ENCODE data around the gene ACOT4. TPM values are rescaled to one million over a fixed set of nuclear protein-coding genes. Genes with fewer than 3 reads are reported as not detected.
"Not testable (repeated sequence)": the region's sequence is repeated elsewhere in the genome, so short reads cannot be mapped to it uniquely, and the experiment has no call there.

Gene ACOT4
- total RNA-seq, 2 experiments from 2014 or later, result 4.0 to 4.5 TPM

DNA sequence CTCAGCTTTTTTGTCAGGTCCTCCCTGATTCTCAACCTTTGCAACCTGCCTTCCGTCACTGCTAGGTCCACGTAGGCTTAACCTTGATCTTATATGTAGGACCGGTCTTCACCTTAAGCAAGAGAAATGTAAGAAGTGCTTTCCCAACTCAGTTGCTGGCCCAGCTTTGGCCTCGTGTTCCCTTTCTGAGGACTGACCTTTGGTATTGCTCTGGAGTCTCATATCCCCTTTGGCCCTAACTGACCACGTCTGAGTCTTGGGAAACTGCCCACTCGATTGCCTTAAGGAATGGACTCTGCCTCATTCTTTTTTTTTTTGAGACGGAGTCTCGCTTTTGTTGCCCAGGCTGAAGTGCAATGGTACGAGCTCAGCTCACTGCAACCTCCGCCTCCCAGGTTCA lies 28.6 kb downstream of the ACOT4 start:
- ChIA-PET POLR2A (no interaction called here), CTCF (no interaction called here)

DNA sequence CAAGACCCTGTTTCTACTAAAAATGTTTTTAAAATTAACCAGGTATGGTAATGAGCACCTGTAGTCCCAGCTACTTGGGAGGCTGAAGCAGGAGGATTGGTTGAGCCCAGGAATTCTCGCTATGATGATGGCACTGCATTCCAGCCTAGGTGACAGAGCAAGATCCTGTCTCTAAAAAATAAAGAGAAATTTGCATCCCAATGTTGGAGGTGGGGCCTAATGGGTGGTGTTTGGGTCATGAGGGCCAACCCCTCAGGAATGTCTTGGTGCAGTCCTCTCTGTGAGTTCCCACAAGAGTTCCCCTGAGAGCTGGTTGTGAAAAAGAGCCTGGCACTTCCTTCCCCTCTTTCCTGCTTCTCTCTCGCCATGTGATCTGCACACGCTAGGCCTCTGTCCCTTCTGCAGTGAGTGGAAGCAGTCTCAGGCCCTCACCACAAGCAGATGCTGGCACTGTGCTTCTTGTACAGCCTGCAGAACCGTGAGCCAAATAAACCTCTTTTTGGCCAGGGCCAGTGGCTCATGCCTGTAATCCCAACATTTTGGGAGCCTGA lies 31.9 kb downstream of the ACOT4 start:
- ChIA-PET POLR2A (no interaction called here), CTCF (no interaction called here)

DNA sequence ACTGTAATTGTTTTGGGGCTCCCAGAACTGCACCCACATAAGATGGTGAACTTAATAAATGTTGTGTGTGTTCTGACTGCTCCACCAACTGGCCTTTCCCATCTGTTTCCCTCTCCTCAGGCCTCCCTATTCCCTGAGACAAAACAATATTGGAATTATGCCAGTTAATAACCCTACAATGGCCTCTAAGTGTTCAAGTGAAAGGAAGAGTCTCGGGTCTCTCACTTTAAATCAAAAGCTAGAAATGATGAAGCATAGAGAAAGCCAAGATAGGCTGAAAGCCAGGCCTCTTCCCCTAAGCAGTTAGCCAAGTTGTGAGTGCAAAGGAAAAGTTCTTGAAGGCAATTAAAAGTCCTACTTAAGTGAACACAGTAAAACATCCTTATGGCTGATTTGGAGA lies 34.0 kb downstream of the ACOT4 start:
- CTCF ChIA-PET, result interaction anchor here (1.4 kb wide), 1 partner anchor 13 kb away, joined by 3 read pairs; no protein-coding TSS in a partner anchor

DNA sequence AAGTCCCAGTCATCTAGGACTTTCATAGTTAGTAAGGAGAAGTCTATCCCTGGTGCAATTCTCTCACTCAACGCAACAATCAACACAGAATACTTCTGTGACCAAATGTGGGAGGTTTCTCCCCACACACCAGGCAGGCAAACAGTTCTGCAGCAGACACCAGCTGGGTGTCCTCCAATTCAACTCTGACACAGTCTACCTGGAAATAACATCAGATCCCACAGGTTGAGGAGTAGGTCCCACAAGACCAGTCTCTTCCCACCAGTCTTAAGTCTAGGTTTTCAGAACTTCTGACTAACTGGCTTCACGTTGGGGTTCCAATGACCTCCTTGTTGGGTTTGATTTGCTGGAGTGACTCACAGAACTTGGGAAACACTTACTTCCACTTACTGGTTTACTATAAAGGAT lies 35.5 kb downstream of the ACOT4 start:
- ChIA-PET CTCF (interaction anchor here (1.4 kb wide), 1 partner anchor 14 kb away, joined by 3 read pairs; no protein-coding TSS in a partner anchor), POLR2A (interaction anchor here (0.7 kb wide), 1 partner anchor 137 kb away, joined by 3 read pairs; no protein-coding TSS in a partner anchor)

More for the DNA sequence above, 34.0 kb downstream of the ACOT4 start:
- POLR2A ChIA-PET, result no interaction called here

DNA sequence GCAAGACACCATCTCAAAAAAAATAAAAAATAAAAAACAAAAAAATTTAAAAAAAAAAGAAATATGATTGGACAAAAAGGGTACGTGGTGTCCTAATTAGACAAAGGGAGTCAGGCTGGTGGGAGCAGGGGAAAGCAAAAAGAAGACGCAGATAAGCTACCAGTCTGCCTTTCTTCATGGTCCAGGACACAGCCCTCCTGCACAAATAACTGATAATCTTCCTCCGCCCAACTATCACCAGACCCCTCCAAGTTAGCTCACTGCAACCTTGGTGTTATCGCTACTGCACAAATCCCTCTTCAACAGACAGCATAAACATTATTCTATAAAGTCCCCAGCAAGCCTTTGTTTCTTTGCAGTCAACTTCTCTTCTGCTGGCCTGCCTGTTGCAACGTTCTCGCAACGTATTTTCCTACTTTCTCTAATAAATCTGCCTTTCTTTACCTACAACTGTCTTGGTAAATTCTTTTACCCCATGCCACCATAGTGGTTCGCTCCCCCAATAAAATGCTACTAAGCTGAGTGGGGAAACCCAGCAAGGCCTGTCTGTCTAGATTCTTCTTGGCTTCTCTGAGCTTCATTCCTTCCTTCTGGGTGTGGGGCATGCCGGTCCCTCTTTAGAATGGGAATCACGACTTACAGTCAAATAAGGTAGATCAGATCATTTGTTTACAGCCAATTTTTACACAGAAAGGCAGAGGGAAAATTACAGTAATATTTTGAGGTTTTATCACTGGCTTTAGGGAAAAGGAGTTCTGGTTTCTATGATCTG lies 38.5 kb downstream of the ACOT4 start:
- POLR2A ChIA-PET, result no interaction called here
- CTCF ChIA-PET, result no interaction called here

DNA sequence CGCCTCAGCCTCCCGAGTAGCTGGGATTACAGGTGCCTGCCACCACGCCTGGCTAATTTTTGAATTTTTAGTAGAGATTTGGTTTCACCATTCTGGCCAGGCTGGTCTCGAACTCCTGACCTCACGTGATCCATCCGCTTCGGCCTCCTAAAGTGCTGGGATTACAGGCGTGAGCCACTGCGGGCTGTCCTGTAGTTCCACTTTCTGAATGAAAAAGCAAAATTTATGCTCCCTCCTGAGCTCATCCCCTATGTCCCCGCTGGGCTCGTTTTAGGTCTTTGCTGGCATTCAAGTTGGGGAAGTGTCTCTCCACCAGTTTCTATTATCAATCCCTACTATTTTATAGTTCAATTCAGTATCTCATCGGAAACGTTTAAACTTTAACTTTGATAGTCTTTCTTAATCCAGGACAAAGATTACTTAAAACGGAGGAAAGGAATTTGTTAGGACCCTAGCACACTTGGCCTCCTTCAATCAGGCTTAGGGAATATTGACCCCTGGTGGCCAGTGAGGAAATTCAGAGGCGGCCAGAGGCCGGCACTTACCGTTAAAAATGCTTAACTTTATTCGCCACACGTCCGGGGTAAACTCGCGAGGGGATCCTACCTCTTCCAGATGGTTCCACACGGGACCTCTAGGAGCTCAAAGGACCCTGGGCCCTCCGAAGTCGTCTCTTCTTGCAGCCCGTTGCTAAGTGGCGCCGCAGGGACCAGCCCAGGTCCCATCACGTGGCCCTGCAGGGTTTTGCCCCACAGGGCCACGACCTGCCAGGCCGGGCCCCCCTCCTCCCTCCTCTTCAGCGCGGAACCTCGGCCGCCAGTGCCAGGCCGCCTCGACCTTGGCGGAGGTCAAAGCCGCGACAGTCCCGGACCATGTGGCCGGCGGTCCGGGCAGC lies 41.7 kb downstream of the ACOT4 start:
- ChIA-PET POLR2A (no interaction called here), CTCF (interaction anchor here (0.6 to 2.9 kb wide), 12 partner anchors 10 to 493 kb away, joined by 3 to 11 read pairs (median 4); partner anchors contain the start of genes ACOT1 and RIOX1)

DNA sequence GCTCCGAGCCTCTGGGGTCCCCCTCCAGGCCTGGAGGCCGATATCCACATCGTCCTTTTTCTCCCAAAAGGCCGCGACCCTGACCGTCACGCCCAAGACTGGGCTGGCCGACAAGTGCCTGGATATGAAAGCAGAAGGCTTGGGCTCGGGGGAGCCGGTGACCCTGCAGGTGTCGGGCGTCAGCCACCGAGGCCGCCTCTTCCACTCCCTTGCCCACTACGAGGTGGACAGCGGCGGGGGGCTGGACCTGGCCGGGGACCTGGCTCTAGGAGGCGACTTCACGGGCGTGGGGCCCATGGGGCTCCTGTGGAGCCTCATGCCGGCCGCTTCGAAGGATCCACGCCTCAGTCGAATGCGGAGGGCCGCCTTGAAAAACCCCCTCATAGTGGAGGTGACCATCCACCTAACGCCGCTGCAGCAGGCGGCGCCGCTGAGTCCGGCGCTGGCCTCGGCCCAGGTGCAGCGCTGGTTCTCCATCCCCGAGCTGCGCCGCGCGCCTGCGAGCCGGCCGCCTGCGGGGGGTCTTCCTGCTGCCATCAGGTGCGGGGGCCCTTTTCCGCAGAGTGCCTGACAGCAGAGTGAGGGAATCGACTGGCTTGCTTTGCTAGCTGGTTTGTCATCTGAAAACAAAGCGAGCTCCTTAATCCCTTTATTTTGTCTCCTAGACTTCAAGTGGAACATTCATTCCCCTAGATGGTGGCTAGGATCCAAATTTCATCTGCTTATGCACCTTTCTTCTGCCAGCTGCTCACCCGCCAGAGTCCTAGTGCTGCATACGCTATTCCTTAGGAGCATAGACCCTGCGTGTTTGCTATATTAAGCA lies 42.5 kb downstream of the ACOT4 start:
- POLR2A ChIA-PET, result interaction anchor here (0.5 kb wide), 1 partner anchor 257 kb away, joined by 3 read pairs; no protein-coding TSS in a partner anchor
- CTCF ChIA-PET, result interaction anchor here (1.2 to 2.9 kb wide), 7 partner anchors 9 to 143 kb away, joined by 3 to 11 read pairs (median 6); partner anchors contain the start of gene RIOX1

DNA sequence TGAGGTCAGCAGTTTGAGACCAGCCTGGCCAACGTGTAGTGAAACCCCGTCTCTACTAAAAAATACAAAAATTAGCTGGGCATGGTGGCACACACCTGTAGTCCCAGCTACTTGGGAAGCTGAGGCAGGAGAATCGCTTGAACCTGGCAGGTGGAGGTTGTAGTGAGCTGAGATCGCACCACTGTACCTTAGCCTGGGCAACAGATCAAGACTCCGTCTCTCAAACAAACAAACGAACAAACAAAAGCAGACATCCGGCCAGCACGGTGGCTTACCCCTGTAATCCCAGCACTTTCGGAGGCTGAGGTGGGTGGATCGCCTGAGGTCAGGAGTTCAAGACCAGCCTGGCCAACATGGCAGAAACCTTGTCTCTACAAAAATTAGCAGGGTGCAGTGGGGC lies 44.7 kb downstream of the ACOT4 start:
- CTCF ChIA-PET, POLR2A ChIA-PET: not testable (repeated sequence)

DNA sequence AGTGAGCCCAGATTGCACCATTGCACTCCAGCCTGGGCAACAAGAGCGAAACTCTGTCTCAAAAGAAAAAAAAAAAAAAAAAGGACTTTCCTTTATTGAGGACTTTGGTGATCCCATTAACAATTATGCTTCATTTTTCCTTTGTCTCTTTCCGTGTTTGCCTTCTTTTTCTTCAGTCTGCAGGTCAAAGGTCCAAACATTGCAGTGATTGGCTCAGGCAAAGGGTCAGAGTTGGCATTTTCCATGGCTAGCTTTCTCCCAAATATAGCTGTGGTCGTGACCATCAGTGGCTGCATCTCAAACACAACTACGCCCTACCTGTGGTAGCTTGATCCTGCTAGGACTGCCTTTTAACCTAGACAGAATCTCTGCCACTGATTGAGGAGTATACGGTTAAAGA lies 46.2 kb downstream of the ACOT4 start:
- ChIA-PET POLR2A (no interaction called here), CTCF (interaction anchor here (0.7 kb wide), 2 partner anchors 129 to 183 kb away, joined by 3 to 4 read pairs; no protein-coding TSS in a partner anchor)

DNA sequence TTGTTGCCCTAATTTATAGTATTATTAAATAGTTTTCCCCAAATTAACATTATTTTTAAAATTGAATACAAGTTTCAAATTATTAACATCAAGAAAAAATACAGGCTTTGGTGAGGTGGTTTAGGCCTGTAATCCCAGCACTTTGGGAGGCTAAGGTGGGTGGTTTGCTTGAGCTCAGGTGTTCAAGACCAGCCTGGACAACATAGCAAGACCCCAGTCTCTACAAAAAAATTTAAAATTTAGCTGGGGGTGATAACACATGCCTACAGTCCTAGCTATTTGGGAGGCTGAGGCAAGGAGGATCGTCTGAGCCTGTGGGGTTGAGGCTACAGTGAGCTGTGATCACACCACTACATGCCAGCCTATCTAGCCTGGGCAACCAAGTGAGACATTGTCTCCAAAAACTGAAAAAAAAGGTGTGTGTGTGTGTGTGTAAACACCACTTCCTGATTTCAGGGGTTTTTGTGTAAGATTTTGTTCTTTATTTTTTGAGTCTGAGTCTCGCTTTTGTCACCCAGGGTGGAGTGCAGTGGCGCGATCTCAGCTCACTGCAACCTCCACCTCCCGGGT lies 49.2 kb downstream of the ACOT4 start:
- POLR2A ChIA-PET, result no interaction called here
- CTCF ChIA-PET, result no interaction called here

DNA sequence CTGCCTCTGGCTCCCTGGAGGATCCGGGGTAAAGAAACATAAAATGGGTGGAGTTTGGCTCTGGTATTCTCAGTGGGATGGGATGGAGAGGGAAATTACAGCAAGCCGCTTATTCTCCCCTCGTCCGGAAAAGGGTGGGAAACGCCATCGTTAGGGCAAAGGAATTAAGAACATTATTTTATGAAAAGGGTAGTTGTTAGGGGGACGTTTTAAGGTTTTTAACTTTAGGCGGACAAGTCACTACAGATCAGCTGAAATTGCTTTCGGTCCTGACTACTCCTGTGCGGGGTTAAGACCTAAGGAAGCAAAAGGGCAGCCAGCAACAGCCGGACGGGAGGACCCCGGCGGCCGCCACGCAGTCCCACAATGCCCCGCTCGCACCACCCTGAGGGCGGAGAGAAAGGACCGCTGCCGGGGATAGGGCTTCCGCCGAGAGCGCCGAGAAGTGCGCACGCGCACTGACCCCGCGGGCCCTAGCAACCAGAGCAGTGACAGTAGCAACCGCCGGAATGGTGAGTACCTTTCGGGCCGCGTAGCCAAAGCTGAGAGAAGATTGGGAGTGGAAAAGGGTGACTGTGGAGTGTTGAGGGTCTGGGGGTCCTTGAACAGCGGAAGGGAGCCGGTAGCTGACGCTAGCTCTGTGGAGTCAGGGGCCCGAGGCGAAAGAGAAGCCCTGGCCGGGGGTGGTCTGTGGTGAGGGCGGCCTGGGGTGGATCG lies 53.0 kb downstream of the ACOT4 start, which contains the start of gene DNAL1:
DNAL1 (plus strand) TSS at position 456 of the 717 bp plus-strand sequence; CDS start at position 510, 54 bp downstream.
- POLR2A ChIA-PET, result interaction anchor here (1.4 kb wide), 1 partner anchor 74 kb away, joined by 5 read pairs; no protein-coding TSS in a partner anchor
- CTCF ChIA-PET, result interaction anchor here (1.1 to 1.9 kb wide), 2 partner anchors 11 to 52 kb away, joined by 3 to 10 read pairs; no protein-coding TSS in a partner anchor

DNA sequence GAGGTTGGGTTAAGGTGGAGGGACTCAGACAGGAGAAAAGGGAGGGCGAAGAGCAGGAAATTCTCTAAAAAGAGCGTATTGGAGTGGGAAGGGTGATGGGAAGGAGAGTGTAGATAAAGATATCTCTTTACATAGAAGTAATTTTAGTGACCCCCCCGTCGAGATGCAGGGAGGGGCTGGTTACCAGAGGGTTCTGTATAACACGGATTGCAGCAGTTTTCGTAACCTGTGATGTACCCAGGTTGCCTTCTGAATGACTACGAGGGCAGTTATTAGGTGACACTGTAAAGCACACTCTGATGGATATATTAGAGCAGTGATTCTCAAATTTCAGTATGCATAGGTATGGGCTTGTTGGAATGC lies 53.6 kb downstream of the ACOT4 start:
- POLR2A ChIA-PET, result interaction anchor here (1.4 kb wide), 1 partner anchor 75 kb away, joined by 5 read pairs; no protein-coding TSS in a partner anchor
- CTCF ChIA-PET, result interaction anchor here (1.1 kb wide), 1 partner anchor 52 kb away, joined by 3 read pairs; no protein-coding TSS in a partner anchor

Other genes starting within 250 kb of the ACOT4 start
- gene NUMB, start 133.3 kb upstream of the ACOT4 start, total RNA-seq, result 10 to 100 TPM; 36.7 to 37.4 TPM
- gene RIOX1, start 100.9 kb upstream of the ACOT4 start, total RNA-seq, result 10 to 100 TPM; 25.7 to 26.2 TPM
- under 1 TPM; 0.78 to 0.86 TPM for gene ACOT1, start 54.7 kb upstream of the ACOT4 start, total RNA-seq
- not detected for gene HEATR4, start 32.9 kb upstream of the ACOT4 start, total RNA-seq
- 10 to 100 TPM; 10.8 to 13.2 TPM for gene ACOT2, start 22.7 kb upstream of the ACOT4 start, total RNA-seq
- not detected for gene ACOT6, start 20.6 kb downstream of the ACOT4 start, total RNA-seq
- 1 to 10 TPM; 9.9 TPM for gene DNAL1, start 53.1 kb downstream of the ACOT4 start, total RNA-seq
- 10 to 100 TPM; 43.2 to 44.7 TPM for gene PNMA1, start 122.5 kb downstream of the ACOT4 start, total RNA-seq